Fibroblast of skin of right biceps (primary cell): Measurements from ENCODE around the gene CDC34.
"Not testable (repeated sequence)": the region's sequence is repeated elsewhere in the genome, so short reads cannot be mapped to it uniquely, and the experiment has no call there.

Source experiments
- DNase-seq: peaks from one replicate; pipeline ENCODE4 v3.0.0-alpha.2; 2013

CDC34 gene

GRCh38 chr19:574658-575526 lies 43.3 kb downstream of the CDC34 start:
- no peak for DNase-seq

- DNase-seq: peak; percentile 26
These were observed 44.3 kb downstream of the CDC34 start for GRCh38 chr19:575527-576506.

DNA sequence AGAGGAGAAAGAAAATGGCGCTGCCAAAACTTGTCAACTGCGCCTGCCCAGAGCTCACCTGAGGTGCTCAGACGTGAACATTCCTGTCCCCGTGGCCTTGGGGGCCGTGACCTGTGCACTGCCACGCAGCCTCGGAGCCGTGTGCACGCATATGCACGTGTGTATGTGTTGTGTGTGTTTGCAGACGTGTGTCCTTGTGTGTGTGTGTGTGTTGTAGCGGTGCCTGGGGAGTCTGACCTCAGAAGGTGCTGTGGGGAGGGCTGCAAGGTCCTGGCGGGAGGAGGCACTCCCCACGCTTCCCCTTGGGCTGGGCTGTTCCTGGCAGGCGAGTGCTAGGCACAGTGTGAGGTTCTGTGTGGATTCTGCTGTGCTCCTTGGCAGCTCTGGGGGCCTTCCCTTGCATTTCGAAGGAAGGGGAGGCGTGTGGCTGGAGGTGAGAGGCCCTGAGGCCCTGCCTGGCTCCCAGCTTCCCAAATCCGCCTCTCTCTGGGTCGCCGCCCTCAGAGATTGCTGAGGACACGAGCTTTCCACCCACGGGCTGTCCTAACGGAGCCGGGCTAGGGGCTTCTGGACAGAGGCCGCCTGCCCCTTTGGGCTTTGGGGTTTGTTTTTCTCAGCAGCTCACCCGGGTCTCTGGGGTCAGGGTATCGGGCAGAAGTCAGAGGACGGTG lies 45.3 kb downstream of the CDC34 start:
- DNase-seq: no peak

- DNase-seq: no peak
These were observed 46.2 kb downstream of the CDC34 start for GRCh38 chr19:577439-578392.

- DNase-seq: no peak
These were observed 47.7 kb downstream of the CDC34 start for GRCh38 chr19:579111-579841.

DNA sequence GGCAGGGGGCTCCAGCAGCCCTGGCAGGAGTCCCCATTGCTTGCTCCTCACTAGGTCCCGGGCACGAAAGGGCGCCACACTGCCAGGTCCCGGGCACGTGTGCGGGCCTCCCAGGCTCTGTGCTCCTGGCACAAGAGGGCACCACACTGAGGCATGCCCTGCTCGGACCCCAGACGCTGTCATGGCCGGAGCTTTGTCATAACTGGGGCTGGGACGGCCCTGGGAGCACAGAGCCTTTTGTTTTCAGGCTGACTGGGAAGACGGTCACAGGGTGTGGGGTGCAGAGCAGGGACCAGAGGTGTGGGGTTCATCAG lies 48.2 kb downstream of the CDC34 start:
- no peak for DNase-seq

DNA sequence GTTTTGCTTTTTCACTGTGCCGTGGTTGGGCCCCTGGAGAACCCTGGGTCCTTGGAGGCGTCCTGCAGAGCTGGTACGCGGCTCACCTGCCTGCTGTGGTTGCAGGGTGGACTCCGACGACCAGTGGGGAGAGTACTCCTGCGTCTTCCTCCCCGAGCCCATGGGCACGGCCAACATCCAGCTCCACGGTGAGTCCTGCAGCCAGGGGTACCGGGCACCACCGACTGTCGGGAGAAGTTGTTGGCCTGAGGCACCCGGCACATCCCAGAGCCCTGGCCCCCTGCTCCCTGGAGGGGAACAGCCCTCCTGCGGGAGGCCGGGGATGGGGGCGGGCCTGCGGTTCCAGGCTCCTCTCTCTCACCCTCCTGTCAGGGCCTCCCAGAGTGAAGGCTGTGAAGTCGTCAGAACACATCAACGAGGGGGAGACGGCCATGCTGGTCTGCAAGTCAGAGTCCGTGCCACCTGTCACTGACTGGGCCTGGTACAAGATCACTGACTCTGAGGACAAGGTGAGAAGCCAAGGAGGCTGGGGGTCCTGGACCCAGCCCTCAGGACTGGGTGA lies 48.8 kb downstream of the CDC34 start:
- no peak for DNase-seq

GRCh38 chr19:581399-582111 lies 50.0 kb downstream of the CDC34 start:
- DNase-seq: no peak

GRCh38 chr19:582497-583197 lies 51.1 kb downstream of the CDC34 start:
- no peak for DNase-seq

DNA sequence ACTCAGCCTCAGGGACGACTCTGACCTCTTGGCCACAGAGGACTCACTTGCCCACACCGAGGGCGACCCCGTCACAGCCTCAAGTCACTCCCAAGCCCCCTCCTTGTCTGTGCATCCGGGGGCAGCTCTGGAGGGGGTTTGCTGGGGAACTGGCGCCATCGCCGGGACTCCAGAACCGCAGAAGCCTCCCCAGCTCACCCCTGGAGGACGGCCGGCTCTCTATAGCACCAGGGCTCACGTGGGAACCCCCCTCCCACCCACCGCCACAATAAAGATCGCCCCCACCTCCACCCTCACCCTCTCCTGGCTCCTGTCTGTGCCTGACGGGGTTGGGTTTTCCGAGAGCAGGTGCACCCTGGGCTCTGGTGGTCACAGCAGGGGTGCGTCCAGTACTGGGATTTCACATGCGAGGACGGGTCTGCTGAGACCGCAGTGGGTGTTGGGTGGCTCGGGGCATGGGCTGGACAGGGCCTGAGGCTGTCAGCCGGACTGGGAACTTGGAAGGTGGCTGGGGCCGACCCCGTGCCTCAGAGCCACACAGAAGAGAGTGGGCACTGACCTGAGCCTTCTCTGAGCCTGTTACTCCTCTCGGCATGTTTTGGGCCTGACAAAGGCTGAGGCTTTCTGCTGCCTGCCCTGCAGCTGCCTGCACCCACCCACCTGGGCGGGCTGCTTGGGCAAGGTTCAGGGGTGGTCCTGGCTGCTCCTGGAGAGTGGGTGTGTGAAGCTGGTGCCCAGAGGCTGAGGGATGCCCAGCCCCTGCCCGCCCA lies 51.8 kb downstream of the CDC34 start:
- DNase-seq: no peak

DNA sequence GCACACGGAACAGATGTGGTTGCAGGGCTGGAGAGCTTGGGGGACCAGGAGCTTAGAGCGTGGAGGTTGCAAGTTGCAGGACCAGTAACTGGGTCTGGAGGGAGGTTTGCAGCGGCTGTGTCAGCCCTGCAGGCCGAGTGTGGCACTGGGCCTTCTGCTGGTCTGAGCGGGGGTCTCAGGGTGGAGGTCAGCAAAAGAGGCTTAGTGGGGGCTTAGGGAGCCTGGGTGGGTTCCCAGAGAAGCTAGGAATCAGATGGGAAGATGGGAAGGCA lies 52.3 kb downstream of the CDC34 start:
- DNase-seq: no peak

DNA sequence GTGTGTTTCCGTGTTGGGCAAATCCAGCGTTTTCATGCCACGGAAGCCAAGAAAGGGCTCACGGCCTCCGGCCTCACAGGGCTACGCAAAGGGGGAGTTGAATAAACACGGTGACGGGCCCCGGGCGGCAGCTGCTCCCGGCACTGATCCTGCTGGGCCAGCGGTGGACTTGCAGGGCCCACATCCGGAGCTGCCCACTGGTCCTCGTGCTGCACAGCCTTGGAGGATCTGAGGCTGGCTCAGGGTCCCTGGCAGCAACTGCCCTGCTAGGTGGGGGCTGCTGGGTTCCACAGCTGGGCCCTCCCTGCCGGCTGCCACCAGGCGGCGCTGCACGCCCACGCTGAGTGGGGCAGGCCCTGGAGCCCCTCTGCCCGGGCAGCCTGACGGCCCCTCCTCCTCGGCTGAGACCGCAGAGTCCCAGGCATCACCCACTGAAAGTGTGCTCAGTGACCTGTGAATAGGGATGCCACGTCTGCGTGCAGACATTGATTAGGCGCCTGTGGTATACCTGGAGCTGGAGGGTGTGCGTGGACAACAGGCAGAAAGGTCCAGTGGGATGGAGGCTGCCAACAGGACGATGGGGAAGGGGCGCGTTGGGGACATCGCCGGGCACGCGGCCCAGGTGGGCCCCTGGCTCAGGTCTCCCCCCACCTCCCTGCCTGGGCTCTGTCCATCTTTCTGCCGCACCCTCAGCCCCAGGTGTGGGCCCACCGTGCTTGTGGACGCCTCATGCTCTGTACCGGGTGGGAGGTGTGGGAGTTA lies 52.9 kb downstream of the CDC34 start:
- DNase-seq: peak; percentile 43

GRCh38 chr19:585146-585545 lies 53.6 kb downstream of the CDC34 start:
- DNase-seq: not testable (repeated sequence)

DNA sequence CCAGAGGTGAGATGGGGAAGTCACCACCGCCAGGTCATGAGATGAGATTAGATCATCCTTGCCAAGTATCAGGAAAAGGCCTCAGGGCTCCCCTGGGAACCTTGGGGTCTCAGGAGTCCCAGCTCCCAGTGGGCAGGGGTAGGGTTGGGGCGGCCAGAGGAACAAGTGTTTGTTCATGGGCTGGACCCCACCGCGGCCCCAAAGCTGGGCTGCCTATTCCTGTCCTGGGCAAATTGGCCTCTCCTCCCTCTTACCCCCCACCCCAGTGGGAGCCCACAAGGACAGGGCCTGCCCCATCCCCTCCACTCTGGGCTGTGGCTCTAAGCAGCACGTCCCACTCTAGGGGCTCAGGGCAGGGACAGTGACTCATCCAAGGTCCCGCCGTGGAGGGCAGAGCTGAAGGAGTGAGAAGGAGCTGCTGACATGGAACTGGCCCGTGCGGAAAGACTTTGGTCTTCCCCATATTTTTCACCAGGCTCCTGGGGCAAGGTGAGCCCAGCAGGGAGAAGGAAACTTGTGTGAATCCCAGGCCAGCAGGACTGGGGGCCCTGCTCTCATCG lies 54.1 kb downstream of the CDC34 start:
- DNase-seq: no peak

DNA sequence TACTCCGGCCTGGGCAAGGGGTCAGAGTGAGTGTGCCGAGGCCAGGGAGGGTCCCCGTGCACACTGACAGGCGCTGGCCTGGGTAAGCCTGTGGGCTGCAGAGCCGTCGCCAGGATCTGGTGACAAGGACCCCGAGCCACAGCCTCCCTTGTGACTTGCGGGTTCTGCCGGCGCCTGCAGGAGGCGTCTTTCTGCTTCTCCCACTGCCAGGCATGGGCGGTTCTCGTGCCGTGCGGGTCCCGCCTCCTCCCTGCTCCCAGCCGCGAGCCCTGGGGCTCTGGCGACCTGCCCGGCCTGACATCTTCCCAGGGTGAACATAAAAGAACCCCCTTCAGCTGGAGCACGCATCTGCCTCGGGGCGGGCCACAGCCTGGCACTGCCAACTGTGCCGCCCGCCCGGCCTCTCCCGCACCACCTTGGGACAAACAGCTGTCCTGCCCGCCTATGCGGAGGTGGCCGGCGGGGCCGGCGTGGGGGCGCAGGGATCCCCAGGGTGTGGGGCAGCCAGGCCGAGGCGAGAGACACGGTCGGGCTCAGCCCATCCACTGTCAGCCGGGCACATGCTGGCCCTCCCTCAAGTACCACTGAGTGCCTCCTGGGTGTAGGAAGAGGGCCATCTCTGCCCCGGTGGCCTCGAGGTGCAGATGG lies 56.7 kb downstream of the CDC34 start:
- DNase-seq: peak; percentile 82

DNA sequence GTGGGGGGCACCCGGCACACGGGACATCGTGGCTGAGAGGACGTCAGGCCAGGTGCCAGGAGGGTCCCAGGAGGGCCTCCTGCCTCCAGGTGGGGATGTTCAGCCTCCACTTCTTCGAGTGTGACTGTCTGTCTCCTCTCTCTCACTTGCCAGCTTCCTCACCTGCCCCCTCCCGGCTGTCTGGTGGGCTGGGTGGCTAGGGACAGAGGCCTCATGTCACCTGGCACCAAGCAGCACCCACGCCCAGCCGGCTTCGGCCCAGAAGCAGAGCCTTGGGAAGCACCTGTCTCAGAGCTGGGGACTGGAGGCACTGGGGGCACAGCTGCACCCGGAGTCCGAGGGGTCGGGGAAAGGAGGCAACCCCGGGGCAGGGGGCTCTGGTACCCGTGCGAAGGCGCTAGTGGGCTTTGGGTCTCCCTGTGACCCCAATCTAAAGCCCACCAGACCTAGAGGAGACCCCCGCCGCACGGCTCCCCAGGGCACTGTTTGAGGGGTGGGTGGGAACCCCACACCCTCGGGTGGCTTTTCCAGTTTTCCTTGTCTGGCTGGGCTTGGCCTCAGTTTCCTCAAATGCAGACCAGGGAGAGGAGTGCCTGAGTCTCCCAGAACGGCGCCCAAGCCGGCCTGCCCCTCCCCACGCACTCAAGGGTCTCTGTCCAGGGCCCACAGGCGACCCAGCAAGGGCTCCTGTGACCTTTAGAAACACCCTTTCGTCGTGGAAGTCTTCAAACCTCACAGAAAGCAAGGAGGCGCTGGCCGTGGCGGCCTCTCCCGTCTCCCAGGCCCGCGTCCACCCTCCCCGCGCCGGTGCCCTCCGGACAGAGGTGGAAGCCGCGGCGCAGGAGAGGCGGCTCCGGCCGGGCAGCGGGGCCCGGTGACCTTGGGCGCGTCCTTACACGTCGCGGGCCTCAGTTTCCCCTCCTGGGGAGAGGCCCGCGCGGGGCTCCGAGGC lies 57.5 kb downstream of the CDC34 start:
- no peak for DNase-seq
